H1 (cell line): ENCODE results near the gene UBE2M. TPM values are rescaled to one million over a fixed set of nuclear protein-coding genes. Genes with fewer than 3 reads are reported as not detected.
A peak's percentile ranks its signal among the peaks of the same experiment; 100 is the strongest.

Experiments used
- CTCF ChIA-PET: fragments of 300-600 bp; sonication (Branson Sonifier 250); formaldehyde crosslinking; loops from one replicate; lab custom pipeline; 2021; ENCODE audit not compliant: partially characterized antibody; lab: Charles Lee
- POLR2A ChIA-PET: fragments of 300-600 bp; sonication (Branson Sonifier 250); formaldehyde crosslinking; loops from one replicate; lab custom pipeline; 2021; ENCODE audit warnings: inconsistent platforms; ENCODE audit not compliant: partially characterized antibody; lab: Charles Lee
- DNase-seq, 2 experiments: peaks; one replicate each; pipeline versions ENCODE4 v3.0.0 to v3.0.0-alpha.2; 2010 to 2022; ENCODE audit warnings: low spot score in 2 of 2, low read depth in 1 of 2, mixed read lengths in 1 of 2
- FAIRE-seq: peaks from 2 replicates; lab custom pipeline; 2011; peaks lifted over from hg19 to GRCh38; lab: Jason Lieb, UNC
- H2AFZ ChIP-seq: 2 replicates; pipeline ENCODE4 v1.8.1; 2012; ENCODE audit warnings: low read length, inconsistent platforms
- H2AK5ac ChIP-seq: 2 replicates; pipeline ENCODE4 v1.6.1; 2013; ENCODE audit warnings: low read depth, low read length
- H2BK120ac ChIP-seq: replicated peaks from 2 replicates; pipeline ENCODE3; 2013; ENCODE audit warnings: low read depth, low read length, inconsistent platforms
- H2BK12ac ChIP-seq: 2 replicates; pipeline ENCODE4 v1.6.1; 2013; ENCODE audit warnings: low read depth, low read length
- H2BK15ac ChIP-seq: 2 replicates; pipeline ENCODE4 v1.6.1; 2013; ENCODE audit warnings: low read length
- H2BK20ac ChIP-seq: 2 replicates; pipeline ENCODE4 v1.6.1; 2013; ENCODE audit warnings: low read length
- H2BK5ac ChIP-seq: 2 replicates; pipeline ENCODE4 v1.6.1; 2013; ENCODE audit warnings: low read depth, low read length
- H3K14ac ChIP-seq: 2 replicates; pipeline ENCODE4 v1.6.1; 2013; ENCODE audit warnings: inconsistent platforms; ENCODE audit not compliant: insufficient read length
- H3K18ac ChIP-seq: 2 replicates; pipeline ENCODE4 v1.6.1; 2013; ENCODE audit warnings: low read length; ENCODE audit errors: extremely low read depth
- H3K23ac ChIP-seq: 2 replicates; pipeline ENCODE4 v1.6.1; 2013; ENCODE audit warnings: inconsistent platforms; ENCODE audit not compliant: insufficient read length
- H3K23me2 ChIP-seq: 2 replicates; pipeline ENCODE4 v1.6.1; 2013; ENCODE audit warnings: low read depth, low read length
- H3K27ac ChIP-seq: 2 replicates; pipeline ENCODE4 v1.6.1; 2011; ENCODE audit warnings: low read depth, low read length, inconsistent platforms
- H3K27me3 ChIP-seq, 4 experiments: replicated peaks in 1 of 4; 1 replicate in 1 of 4; 2 replicates in 3 of 4; pipeline versions ENCODE4 v1.6.1 to v1.8.1; 2011 to 2013; ENCODE audit warnings: low read length in 3 of 4, mild to moderate bottlenecking in 3 of 4, inconsistent platforms in 2 of 4, mixed read lengths in 2 of 4, moderate library complexity in 1 of 4; ENCODE audit not compliant: control insufficient read depth in 3 of 4, insufficient read depth in 3 of 4; ENCODE audit errors: extremely low read depth in 1 of 4
- H3K36me3 ChIP-seq, 4 experiments: 2 replicates each; pipeline versions ENCODE4 v1.6.1 to v1.8.1; 2011 to 2013; ENCODE audit warnings: mild to moderate bottlenecking in 4 of 4, low read length in 3 of 4, moderate library complexity in 2 of 4, control low read depth in 1 of 4, inconsistent platforms in 1 of 4; ENCODE audit not compliant: insufficient read depth in 4 of 4, control insufficient read depth in 2 of 4
- H3K4ac ChIP-seq: replicated peaks from 2 replicates; pipeline ENCODE3; 2013; ENCODE audit warnings: low read length, low read depth, mixed read lengths, inconsistent platforms; ENCODE audit not compliant: insufficient read length
- H3K4me1 ChIP-seq, 4 experiments: replicated peaks in 1 of 4; 1 replicate in 1 of 4; 2 replicates in 3 of 4; pipeline versions ENCODE4 v1.6.1 to v1.8.1; 2011 to 2013; ENCODE audit warnings: low read length in 3 of 4, inconsistent platforms in 2 of 4, mixed read lengths in 1 of 4; ENCODE audit not compliant: insufficient read depth in 4 of 4, control insufficient read depth in 3 of 4
- H3K4me2 ChIP-seq, 2 experiments: 2 replicates each; pipeline versions ENCODE4 v1.6.1 to v1.8.1; 2011 to 2013; ENCODE audit warnings: low read depth in 2 of 2, low read length in 2 of 2, control low read depth in 1 of 2, inconsistent platforms in 1 of 2, mild to moderate bottlenecking in 1 of 2; ENCODE audit not compliant: insufficient read depth in 1 of 2
- H3K4me3 ChIP-seq, 4 experiments: fragments of 200-600, 300-600 bp in 1 of 4; sonication (generic), shearing (Covaris generic), sonication (Bioruptor Twin) in 1 of 4; 2 replicates each; pipeline versions ENCODE4 v1.5.1 to v1.8.1; 2011 to 2016; ENCODE audit warnings: low read length in 4 of 4, low read depth in 3 of 4, control low read depth in 2 of 4, inconsistent platforms in 2 of 4, mild to moderate bottlenecking in 2 of 4, mixed read lengths in 1 of 4, moderate library complexity in 1 of 4; ENCODE audit not compliant: insufficient read depth in 2 of 4; ENCODE audit errors: extremely low read depth in 1 of 4
- H3K56ac ChIP-seq: replicated peaks from 2 replicates; pipeline ENCODE3; 2013; ENCODE audit warnings: low read depth, mild to moderate bottlenecking, mixed read lengths, low read length, inconsistent platforms; ENCODE audit not compliant: insufficient read length
- H3K79me1 ChIP-seq: 2 replicates; pipeline ENCODE4 v1.6.1; 2013; ENCODE audit warnings: low read depth, low read length, control low read depth
- H3K79me2 ChIP-seq, 2 experiments: 2 replicates each; pipeline versions ENCODE4 v1.6.1 to v1.8.1; 2012 to 2013; ENCODE audit warnings: low read length in 2 of 2, mild to moderate bottlenecking in 2 of 2, inconsistent platforms in 1 of 2; ENCODE audit not compliant: insufficient read depth in 2 of 2, control insufficient read depth in 1 of 2
- H3K9ac ChIP-seq, 4 experiments: replicated peaks in 1 of 4; 1 replicate in 1 of 4; 2 replicates in 3 of 4; pipeline versions ENCODE4 v1.6.1 to v1.8.1; 2011 to 2013; ENCODE audit warnings: low read depth in 3 of 4, low read length in 3 of 4, control low read depth in 2 of 4, mild to moderate bottlenecking in 2 of 4, moderate library complexity in 2 of 4, inconsistent platforms in 1 of 4; ENCODE audit errors: extremely low read depth in 1 of 4
- H3K9me3 ChIP-seq, 2 experiments: 2 replicates each; pipeline versions ENCODE4 v1.6.1 to v1.8.1; 2012 to 2013; ENCODE audit warnings: mild to moderate bottlenecking in 2 of 2, moderate library complexity in 2 of 2, control low read depth in 1 of 2, inconsistent platforms in 1 of 2, low read depth in 1 of 2, low read length in 1 of 2, mixed read lengths in 1 of 2; ENCODE audit not compliant: insufficient read depth in 2 of 2
- H4K20me1 ChIP-seq, 2 experiments: replicated peaks in 1 of 2; 2 replicates each; pipeline versions ENCODE3 to v1.8.1; 2011 to 2013; ENCODE audit warnings: inconsistent platforms in 2 of 2, low read length in 2 of 2, mild to moderate bottlenecking in 1 of 2; ENCODE audit not compliant: insufficient read depth in 2 of 2, control insufficient read depth in 1 of 2
- H4K5ac ChIP-seq: 2 replicates; pipeline ENCODE4 v1.6.1; 2013; ENCODE audit warnings: low read length, low read depth, mixed read lengths, inconsistent platforms; ENCODE audit not compliant: insufficient read length
- H4K8ac ChIP-seq: 2 replicates; pipeline ENCODE4 v1.8.0; 2013; ENCODE audit warnings: mild to moderate bottlenecking, moderate library complexity, low read length, inconsistent platforms; ENCODE audit not compliant: insufficient read depth; ENCODE audit errors: extremely low read depth
- H4K91ac ChIP-seq: replicated peaks from 2 replicates; pipeline ENCODE3; 2013; ENCODE audit warnings: low read length, mixed read lengths, inconsistent platforms; ENCODE audit not compliant: insufficient read length
- CHD1 ChIP-seq: IDR thresholded peaks from 2 replicates; pipeline ENCODE4 v1.6.1; 2012; ENCODE audit warnings: low read depth, low read length, improper control_type of control experiment
- HDAC6 ChIP-seq: IDR thresholded peaks from one replicate; pipeline ENCODE4 v1.7.1; 2012; ENCODE audit warnings: low read depth, mild to moderate bottlenecking, inconsistent platforms, low read length, moderate library complexity
- JUN ChIP-seq: IDR thresholded peaks from 2 replicates; pipeline ENCODE4 v1.6.1; 2011; ENCODE audit warnings: low read depth, mild to moderate bottlenecking, improper control_type of control experiment, low read length
- POLR2A ChIP-seq, 2 experiments: IDR thresholded peaks; 1 replicate in 1 of 2; 2 replicates in 1 of 2; pipeline ENCODE4 v1.6.1; 2011; ENCODE audit warnings: low read depth in 2 of 2, low read length in 2 of 2, mild to moderate bottlenecking in 2 of 2; ENCODE audit errors: control extremely low read depth in 1 of 2
- POLR2AphosphoS5 ChIP-seq: IDR thresholded peaks from 2 replicates; pipeline ENCODE4 v1.6.1; 2011; ENCODE audit warnings: low read depth, low read length
- YY1 ChIP-seq: IDR thresholded peaks from 2 replicates; pipeline ENCODE4 v1.6.1; 2011; ENCODE audit warnings: low read depth, mild to moderate bottlenecking, low read length
- WGBS, 2 experiments: shearing (Covaris generic) in 1 of 2; methylation state at CpG; one replicate each; pipeline versions ENCODE4 v1.1.6 to v1.1.7; 2013 to 2015; ENCODE audit warnings: low lambda C conversion rate in 2 of 2, mixed read lengths in 2 of 2, inconsistent platforms in 1 of 2, low coverage in 1 of 2, missing lambda C conversion rate in 1 of 2; ENCODE audit not compliant: insufficient replicate concordance in 2 of 2, insufficient coverage in 1 of 2, insufficient read length in 1 of 2; ENCODE audit errors: extremely low coverage in 1 of 2, missing lambda C conversion rate in 1 of 2; 5-methylcytosine and 5-hydroxymethylcytosine counted together
- polyA plus RNA-seq, 7 experiments: library from polyadenylated mRNA; depleted of rRNA in 3 of 7; stranded (reverse) in 5 of 7; unstranded in 2 of 7; fragments of >200 nt in 5 of 7; fragments of 200-250 nt in 2 of 7; gene quantifications; 1 replicate in 5 of 7; 2 replicates in 1 of 7; 4 replicates in 1 of 7; pipeline versions ENCODE4 v1.2.1 to v1.2.3, GENCODE V29; 2011 to 2013; ENCODE audit warnings: missing spikeins in 2 of 7, mixed read lengths in 2 of 7
- total RNA-seq: library from RNA; stranded (reverse); fragmentation: NEBNext Ultra II Directional; extraction: Animal tissue kit (Norgen Biotek cat#: 25700); gene quantifications from 2 replicates; pipeline ENCODE4 v1.2.1, GENCODE V29; 2021

The UBE2M gene
- total and polyA plus RNA-seq, 2 of the 8 experiments (the other 6 are each of a cell fraction or from before 2014, with no cell fraction given), result 93.8 to 114 TPM

- no peak overlapping the region for H3K14ac ChIP-seq
- CTCF ChIA-PET, result interaction anchor here (1.2 to 3.8 kb wide), 4 partner anchors 9 to 34 kb away, joined by 4 to 26 read pairs (median 6); partner anchors contain the start of gene ZBTB45
- H3K23ac ChIP-seq, result no peak overlapping the region
- H4K5ac ChIP-seq, result no peak overlapping the region
- no peak overlapping the region; the same call in 1 of the 2 replicates for H4K8ac ChIP-seq
- H3K79me2 ChIP-seq, result peaks cover 28 to 49% of the 10 kb centered on the region in 2 experiments
- H3K23me2 ChIP-seq, result peaks cover 13% of the 10 kb centered on the region
- no peak overlapping the region for H3K18ac ChIP-seq
- H2AFZ ChIP-seq, result no peak overlapping the region
- no peak overlapping the region for H2BK12ac ChIP-seq
- H3K27me3 ChIP-seq, result peaks cover 0 to 2% (median 1%) of the 10 kb centered on the region in 4 experiments; a peak in 5 of 7 replicates
- H3K9ac ChIP-seq, result no peak overlapping the region
- H3K4ac ChIP-seq, result no peak overlapping the region
- no peak overlapping the region for H2BK20ac ChIP-seq
- FAIRE-seq (no peak), DNase-seq (no peak)
- H2BK5ac ChIP-seq, result 0 out of 2 replicates have a peak overlapping the region, but pooled peaks have one; percentile 16
- no peak overlapping the region for H4K91ac ChIP-seq
- TF ChIP-seq POLR2A (IDR thresholded peaks at IDR 0.05; ENCODE audit: control extremely low read depth in 1 of 2, low read depth in 2 of 2, low read length in 2 of 2), result peak; percentile 43 to 64; a peak in 2 of 3 replicates
- no peak for TF ChIP-seq YY1
- peak; percentile 83 for TF ChIP-seq POLR2AphosphoS5
- no peak for TF ChIP-seq JUN
- no peak for TF ChIP-seq CHD1
- no peak for TF ChIP-seq HDAC6
- H3K27ac ChIP-seq, result no peak overlapping the region
- peak overlapping the region in 1 of 2 experiments; percentile 98; a peak in 2 of 4 replicates for H3K4me2 ChIP-seq
- H3K4me3 ChIP-seq, result no peak overlapping the region
- H3K36me3 ChIP-seq, result peaks cover 42 to 73% (median 59%) of the 10 kb centered on the region in 4 experiments
- H2AK5ac ChIP-seq, result no peak overlapping the region
- POLR2A ChIA-PET, result interaction anchor here (0.9 to 13.8 kb wide), 9 partner anchors 6 to 75 kb away, joined by 3 to 650 read pairs (median 4); partner anchors contain the start of genes CHMP2A, MZF1, SLC27A5 and UBE2M
- no peaks in the 10 kb centered on the region for H3K9me3 ChIP-seq
- peaks cover 3 to 10% (median 5%) of the 10 kb centered on the region in 4 experiments; a peak in 6 of 7 replicates for H3K4me1 ChIP-seq
- 96% methylated on average over 18 of the region's 18 CpGs; no CpG with 5 or more reads in 1 of the 2 experiments for WGBS, 2 experiments
- peaks cover 18% of the 10 kb centered on the region for H3K79me1 ChIP-seq
- peaks cover 42 to 57% of the 10 kb centered on the region in 2 experiments for H4K20me1 ChIP-seq
- H3K56ac ChIP-seq, result no peak overlapping the region
- H2BK120ac ChIP-seq, result no peak overlapping the region
- no peak overlapping the region for H2BK15ac ChIP-seq
Measured at GRCh38 chr19:58547323-58548312, 10.8 kb downstream of the UBE2M start.
